CD14-positive monocyte (primary cell): ENCODE results near the gene ZNF846. TPM values are rescaled to one million over a fixed set of nuclear protein-coding genes. Genes with fewer than 3 reads are reported as not detected.
"Not testable (repeated sequence)": the region's sequence is repeated elsewhere in the genome, so short reads cannot be mapped to it uniquely, and the experiment has no call there.

Experiments used
- DNase-seq, 3 donors: peaks; one replicate each; pipeline ENCODE4 v3.0.0-alpha.2; 2011 to 2022
- H2AFZ ChIP-seq: 2 replicates; pipeline ENCODE4 v1.6.0; 2012; ENCODE audit warnings: mild to moderate bottlenecking, low read depth, low read length, inconsistent platforms; ENCODE audit not compliant: insufficient read depth, poor library complexity, severe bottlenecking
- H3K27ac ChIP-seq, 2 donors: 1 replicate in 1 of 2; 2 replicates in 1 of 2; pipeline ENCODE4 v1.5.1; 2012 to 2013; ENCODE audit warnings: low read length in 2 of 2, control low read depth in 1 of 2, inconsistent platforms in 1 of 2, low read depth in 1 of 2, mild to moderate bottlenecking in 1 of 2
- H3K27me3 ChIP-seq, 2 donors: one replicate each; pipeline versions ENCODE4 v1.6.0 to v1.6.1; 2011 to 2013; ENCODE audit warnings: low read length in 2 of 2; ENCODE audit not compliant: control insufficient read depth in 2 of 2, insufficient read depth in 2 of 2
- H3K36me3 ChIP-seq, 2 donors: replicated peaks in 1 of 2; 1 replicate in 1 of 2; 2 replicates in 1 of 2; pipeline versions ENCODE4 v1.5.1 to v1.6.1; 2012 to 2013; ENCODE audit warnings: low read length in 2 of 2, control low read depth in 1 of 2, inconsistent platforms in 1 of 2, mild to moderate bottlenecking in 1 of 2; ENCODE audit not compliant: insufficient read depth in 2 of 2, control insufficient read depth in 1 of 2
- H3K4me1 ChIP-seq, 2 donors: 1 replicate in 1 of 2; 2 replicates in 1 of 2; pipeline versions ENCODE4 v1.5.1 to v1.6.1; 2012 to 2013; ENCODE audit warnings: low read length in 2 of 2, control low read depth in 1 of 2, inconsistent platforms in 1 of 2, mild to moderate bottlenecking in 1 of 2, moderate library complexity in 1 of 2; ENCODE audit not compliant: insufficient read depth in 2 of 2, control insufficient read depth in 1 of 2
- H3K4me2 ChIP-seq: replicated peaks from 2 replicates; pipeline ENCODE3; 2012; ENCODE audit warnings: low read length, moderate library complexity, mild to moderate bottlenecking; ENCODE audit not compliant: poor library complexity, severe bottlenecking; ENCODE audit errors: extremely low read depth
- H3K4me3 ChIP-seq, 3 experiments: fragments of 200-600 bp in 1 of 3; sonication (generic) in 1 of 3; replicated peaks in 1 of 3; 1 replicate in 2 of 3; 2 replicates in 1 of 3; pipeline ENCODE4 v1.5.1; 2011 to 2013; ENCODE audit warnings: low read length in 3 of 3, mild to moderate bottlenecking in 3 of 3, control low read depth in 2 of 3, low read depth in 2 of 3, inconsistent platforms in 1 of 3, moderate library complexity in 1 of 3
- H3K79me2 ChIP-seq: 2 replicates; pipeline ENCODE4 v1.6.0; 2012; ENCODE audit warnings: mild to moderate bottlenecking, control low read depth, inconsistent platforms, low read length, moderate library complexity; ENCODE audit not compliant: insufficient read depth
- H3K9ac ChIP-seq: 2 replicates; pipeline ENCODE4 v1.6.0; 2017; ENCODE audit warnings: low read length, mild to moderate bottlenecking; ENCODE audit not compliant: insufficient read depth, poor library complexity, severe bottlenecking
- H3K9me3 ChIP-seq, 2 donors: replicated peaks in 1 of 2; 1 replicate in 1 of 2; 2 replicates in 1 of 2; pipeline versions ENCODE4 v1.5.1 to v1.6.1; 2012 to 2013; ENCODE audit warnings: low read length in 2 of 2, control low read depth in 1 of 2; ENCODE audit not compliant: control insufficient read depth in 1 of 2, insufficient read depth in 1 of 2
- H4K20me1 ChIP-seq: 2 replicates; pipeline ENCODE4 v1.6.0; 2012; ENCODE audit warnings: mild to moderate bottlenecking, low read length, control low read depth, moderate library complexity; ENCODE audit not compliant: insufficient read depth
- H3K27ac Mint-ChIP-seq, 7 donors: one replicate each; pipeline ENCODE4 v1.8.0; 2020; ENCODE audit warnings: mild to moderate bottlenecking in 7 of 7, mixed read lengths in 7 of 7, moderate library complexity in 6 of 7, inconsistent platforms in 2 of 7
- H3K27me3 Mint-ChIP-seq, 3 donors: one replicate each; pipeline ENCODE4 v1.8.0; 2021 to 2022; ENCODE audit warnings: low read depth in 3 of 3, mild to moderate bottlenecking in 3 of 3, mixed read lengths in 3 of 3, moderate library complexity in 3 of 3, inconsistent platforms in 1 of 3
- H3K36me3 Mint-ChIP-seq, 2 donors: one replicate each; pipeline ENCODE4 v1.8.0; 2020; ENCODE audit warnings: mixed read lengths in 2 of 2, inconsistent platforms in 1 of 2, mild to moderate bottlenecking in 1 of 2
- H3K4me1 Mint-ChIP-seq: one replicate; pipeline ENCODE4 v1.8.0; 2020; ENCODE audit warnings: mild to moderate bottlenecking, mixed read lengths
- H3K4me3 Mint-ChIP-seq, 2 donors: one replicate each; pipeline ENCODE4 v1.8.0; 2020; ENCODE audit warnings: mild to moderate bottlenecking in 2 of 2, mixed read lengths in 2 of 2, moderate library complexity in 1 of 2
- H3K9me3 Mint-ChIP-seq, 7 donors: one replicate each; pipeline ENCODE4 v1.8.0; 2020 to 2022; ENCODE audit warnings: mixed read lengths in 7 of 7, mild to moderate bottlenecking in 6 of 7, moderate library complexity in 6 of 7, inconsistent platforms in 2 of 7
- WGBS: methylation state at CpG from one replicate; pipeline ENCODE4 v1.1.5; 2013; ENCODE audit warnings: missing lambda C conversion rate; ENCODE audit not compliant: insufficient coverage; 5-methylcytosine and 5-hydroxymethylcytosine counted together
- intact Hi-C, 2 donors: fragments of 100-400 bp; cut with micrococcal nuclease; formaldehyde crosslinking; loops; one replicate each; pipeline versions ENCODE4 v1.15.0 to v1.15.1; 2023
- polyA plus RNA-seq, 3 donors: library from polyadenylated mRNA; depleted of rRNA in 1 of 3; unstranded in 2 of 3; stranded (reverse) in 1 of 3; fragments of 300-500 nt in 2 of 3; fragments of >200 nt in 1 of 3; fragmentation: Illumina TruSeq in 2 of 3; gene quantifications; 1 replicate in 2 of 3; 2 replicates in 1 of 3; pipeline ENCODE4 v1.2.3, GENCODE V29; 2012 to 2021
- TF ChIP-seq, protein P1 (sequence below): fragments of 200-600 bp; IDR thresholded peaks from one replicate; pipeline ENCODE4 v1.8.0; 2022; ENCODE audit warnings: antibody characterized with exemption, mild to moderate bottlenecking

ZNF846 gene
- polyA plus RNA-seq, 3 donors, result 2.5 to 6.9 (median 6.5) TPM

- Histone ChIP-seq H2AFZ (no peak overlapping the region), H3K4me3 (no peak overlapping the region), H3K4me2 (no peak overlapping the region), H3K36me3 (no peaks in the 10 kb centered on the region), H3K9me3 (peaks cover 13 to 39% of the 10 kb centered on the region in 2 donors), H3K4me1 (no peaks in the 10 kb centered on the region), H3K79me2 (no peaks in the 10 kb centered on the region), H3K27ac (no peak overlapping the region), H4K20me1 (no peaks in the 10 kb centered on the region), H3K9ac (no peak overlapping the region), H3K27me3 (no peaks in the 10 kb centered on the region)
- no peak overlapping the region for H3K27ac Mint-ChIP-seq
- H3K4me3 Mint-ChIP-seq, result no peak overlapping the region
- intact Hi-C loops, result no loop called here
- WGBS, result 94% methylated on average over 2 of the region's 5 CpGs
- no peaks in the 10 kb centered on the region for H3K4me1 Mint-ChIP-seq
- no peak for DNase-seq
- H3K9me3 Mint-ChIP-seq, result peaks cover 14 to 25% (median 21%) of the 10 kb centered on the region in 7 donors
- TF ChIP-seq, protein P1, sequence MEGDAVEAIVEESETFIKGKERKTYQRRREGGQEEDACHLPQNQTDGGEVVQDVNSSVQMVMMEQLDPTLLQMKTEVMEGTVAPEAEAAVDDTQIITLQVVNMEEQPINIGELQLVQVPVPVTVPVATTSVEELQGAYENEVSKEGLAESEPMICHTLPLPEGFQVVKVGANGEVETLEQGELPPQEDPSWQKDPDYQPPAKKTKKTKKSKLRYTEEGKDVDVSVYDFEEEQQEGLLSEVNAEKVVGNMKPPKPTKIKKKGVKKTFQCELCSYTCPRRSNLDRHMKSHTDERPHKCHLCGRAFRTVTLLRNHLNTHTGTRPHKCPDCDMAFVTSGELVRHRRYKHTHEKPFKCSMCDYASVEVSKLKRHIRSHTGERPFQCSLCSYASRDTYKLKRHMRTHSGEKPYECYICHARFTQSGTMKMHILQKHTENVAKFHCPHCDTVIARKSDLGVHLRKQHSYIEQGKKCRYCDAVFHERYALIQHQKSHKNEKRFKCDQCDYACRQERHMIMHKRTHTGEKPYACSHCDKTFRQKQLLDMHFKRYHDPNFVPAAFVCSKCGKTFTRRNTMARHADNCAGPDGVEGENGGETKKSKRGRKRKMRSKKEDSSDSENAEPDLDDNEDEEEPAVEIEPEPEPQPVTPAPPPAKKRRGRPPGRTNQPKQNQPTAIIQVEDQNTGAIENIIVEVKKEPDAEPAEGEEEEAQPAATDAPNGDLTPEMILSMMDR, result no peak
- H3K27me3 Mint-ChIP-seq, result peaks cover 0 to 4% (median 0%) of the 10 kb centered on the region in 3 donors
- H3K36me3 Mint-ChIP-seq, result peaks cover 0 to 3% of the 10 kb centered on the region in 2 donors
These were observed 26.9 kb downstream of the ZNF846 start for GRCh38 chr19:9741476-9742171.

DNA sequence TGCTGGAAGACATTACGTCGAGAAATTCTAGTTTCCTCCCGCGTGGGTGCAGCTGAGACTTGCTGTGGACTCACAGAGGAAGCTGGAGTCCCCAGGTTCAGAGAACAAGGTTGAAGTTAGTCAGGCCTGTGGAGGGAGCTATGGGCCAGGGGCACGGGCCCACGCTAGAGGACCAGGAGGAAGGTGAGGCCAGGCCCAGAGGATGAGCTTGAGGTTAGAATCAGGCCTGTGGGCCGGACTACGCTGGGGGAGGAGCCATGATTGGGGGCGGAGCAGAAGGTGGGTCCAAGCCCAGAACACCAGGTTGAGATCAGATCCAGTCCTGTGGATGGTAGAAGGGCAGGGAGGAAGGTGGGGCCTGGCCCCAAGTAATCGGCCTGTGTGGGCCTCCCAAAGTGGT, 32.6 kb downstream of the ZNF846 start:
- Mint-ChIP-seq H3K9me3 (peaks cover 10 to 46% (median 29%) of the 10 kb centered on the region in 7 donors), H3K4me1 (no peaks in the 10 kb centered on the region), H3K36me3 (peaks cover 0 to 4% of the 10 kb centered on the region in 2 donors), H3K4me3 (no peak overlapping the region), H3K27me3 (peaks cover 0 to 8% (median 0%) of the 10 kb centered on the region in 3 donors), H3K27ac (peak overlapping the region in 1 of 7 donors; percentile 31)
- intact Hi-C loops, result no loop called here
- TF ChIP-seq, protein P1, result no peak
- Histone ChIP-seq H4K20me1 (no peaks in the 10 kb centered on the region), H2AFZ (no peak overlapping the region), H3K4me1 (no peaks in the 10 kb centered on the region), H3K79me2 (no peaks in the 10 kb centered on the region), H3K9ac (no peak overlapping the region), H3K36me3 (no peaks in the 10 kb centered on the region), H3K4me2 (no peak overlapping the region), H3K4me3 (no peak overlapping the region), H3K27me3 (no peaks in the 10 kb centered on the region), H3K9me3 (peaks cover 15 to 44% of the 10 kb centered on the region in 2 donors), H3K27ac (no peak overlapping the region)
- no peak for DNase-seq
- 96% methylated on average over 9 of the region's 10 CpGs for WGBS

DNA sequence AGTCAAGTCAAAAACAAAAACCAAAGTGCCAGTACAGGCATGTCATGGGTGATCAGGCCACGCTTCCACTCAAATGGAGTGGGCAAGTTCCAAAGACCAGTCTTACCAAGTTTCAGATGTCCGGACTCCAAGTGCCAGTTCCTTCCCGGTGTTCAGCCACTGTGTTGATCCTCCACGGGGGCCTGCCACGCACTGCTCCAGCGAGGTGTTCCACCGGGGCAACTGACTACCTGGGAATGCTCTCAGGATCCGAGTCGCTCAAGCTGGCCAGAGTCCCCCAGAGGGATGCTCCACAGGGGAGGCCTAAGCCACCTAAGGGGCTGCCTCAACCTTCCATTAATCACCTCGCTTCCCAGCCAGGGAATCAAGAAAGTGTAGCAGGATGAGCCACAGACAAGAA, 38.5 kb downstream of the ZNF846 start:
- WGBS, result 96% methylated on average over 7 of the region's 10 CpGs
- H3K9ac ChIP-seq, result not testable (repeated sequence)

More for the DNA sequence above, 38.5 kb downstream of the ZNF846 start:
- H3K79me2 ChIP-seq, DNase-seq, H3K4me1 ChIP-seq, H4K20me1 ChIP-seq, intact Hi-C loops, H3K27ac Mint-ChIP-seq, H3K36me3 Mint-ChIP-seq, H3K36me3 ChIP-seq, H3K27me3 Mint-ChIP-seq, H3K4me1 Mint-ChIP-seq, H3K4me3 Mint-ChIP-seq, H3K4me3 ChIP-seq, H3K27ac ChIP-seq, H3K27me3 ChIP-seq, H2AFZ ChIP-seq, H3K4me2 ChIP-seq: not testable (repeated sequence)
- H3K9me3 Mint-ChIP-seq, result peaks cover 3 to 27% (median 13%) of the 10 kb centered on the region in 7 donors
- H3K9me3 ChIP-seq, result peaks cover 2 to 20% of the 10 kb centered on the region in 2 donors
